CD14-positive monocyte (primary cell): ENCODE results near the gene GTF2H4. TPM values are rescaled to one million over a fixed set of nuclear protein-coding genes. Genes with fewer than 3 reads are reported as not detected.

Source experiments
- DNase-seq, 3 donors: peaks; one replicate each; pipeline ENCODE4 v3.0.0-alpha.2; 2011 to 2022
- H2AFZ ChIP-seq: 2 replicates; pipeline ENCODE4 v1.6.0; 2012; ENCODE audit warnings: mild to moderate bottlenecking, low read depth, low read length, inconsistent platforms; ENCODE audit not compliant: insufficient read depth, poor library complexity, severe bottlenecking
- H3K27ac ChIP-seq, 2 donors: 1 replicate in 1 of 2; 2 replicates in 1 of 2; pipeline ENCODE4 v1.5.1; 2012 to 2013; ENCODE audit warnings: low read length in 2 of 2, control low read depth in 1 of 2, inconsistent platforms in 1 of 2, low read depth in 1 of 2, mild to moderate bottlenecking in 1 of 2
- H3K27me3 ChIP-seq, 2 donors: one replicate each; pipeline versions ENCODE4 v1.6.0 to v1.6.1; 2011 to 2013; ENCODE audit warnings: low read length in 2 of 2; ENCODE audit not compliant: control insufficient read depth in 2 of 2, insufficient read depth in 2 of 2
- H3K36me3 ChIP-seq, 2 donors: replicated peaks in 1 of 2; 1 replicate in 1 of 2; 2 replicates in 1 of 2; pipeline versions ENCODE4 v1.5.1 to v1.6.1; 2012 to 2013; ENCODE audit warnings: low read length in 2 of 2, control low read depth in 1 of 2, inconsistent platforms in 1 of 2, mild to moderate bottlenecking in 1 of 2; ENCODE audit not compliant: insufficient read depth in 2 of 2, control insufficient read depth in 1 of 2
- H3K4me1 ChIP-seq, 2 donors: 1 replicate in 1 of 2; 2 replicates in 1 of 2; pipeline versions ENCODE4 v1.5.1 to v1.6.1; 2012 to 2013; ENCODE audit warnings: low read length in 2 of 2, control low read depth in 1 of 2, inconsistent platforms in 1 of 2, mild to moderate bottlenecking in 1 of 2, moderate library complexity in 1 of 2; ENCODE audit not compliant: insufficient read depth in 2 of 2, control insufficient read depth in 1 of 2
- H3K4me2 ChIP-seq: replicated peaks from 2 replicates; pipeline ENCODE3; 2012; ENCODE audit warnings: low read length, moderate library complexity, mild to moderate bottlenecking; ENCODE audit not compliant: poor library complexity, severe bottlenecking; ENCODE audit errors: extremely low read depth
- H3K4me3 ChIP-seq, 3 experiments: fragments of 200-600 bp in 1 of 3; sonication (generic) in 1 of 3; replicated peaks in 1 of 3; 1 replicate in 2 of 3; 2 replicates in 1 of 3; pipeline ENCODE4 v1.5.1; 2011 to 2013; ENCODE audit warnings: low read length in 3 of 3, mild to moderate bottlenecking in 3 of 3, control low read depth in 2 of 3, low read depth in 2 of 3, inconsistent platforms in 1 of 3, moderate library complexity in 1 of 3
- H3K79me2 ChIP-seq: 2 replicates; pipeline ENCODE4 v1.6.0; 2012; ENCODE audit warnings: mild to moderate bottlenecking, control low read depth, inconsistent platforms, low read length, moderate library complexity; ENCODE audit not compliant: insufficient read depth
- H3K9ac ChIP-seq: 2 replicates; pipeline ENCODE4 v1.6.0; 2017; ENCODE audit warnings: low read length, mild to moderate bottlenecking; ENCODE audit not compliant: insufficient read depth, poor library complexity, severe bottlenecking
- H3K9me3 ChIP-seq, 2 donors: replicated peaks in 1 of 2; 1 replicate in 1 of 2; 2 replicates in 1 of 2; pipeline versions ENCODE4 v1.5.1 to v1.6.1; 2012 to 2013; ENCODE audit warnings: low read length in 2 of 2, control low read depth in 1 of 2; ENCODE audit not compliant: control insufficient read depth in 1 of 2, insufficient read depth in 1 of 2
- H4K20me1 ChIP-seq: 2 replicates; pipeline ENCODE4 v1.6.0; 2012; ENCODE audit warnings: mild to moderate bottlenecking, low read length, control low read depth, moderate library complexity; ENCODE audit not compliant: insufficient read depth
- H3K27ac Mint-ChIP-seq, 7 donors: one replicate each; pipeline ENCODE4 v1.8.0; 2020; ENCODE audit warnings: mild to moderate bottlenecking in 7 of 7, mixed read lengths in 7 of 7, moderate library complexity in 6 of 7, inconsistent platforms in 2 of 7
- H3K27me3 Mint-ChIP-seq, 3 donors: one replicate each; pipeline ENCODE4 v1.8.0; 2021 to 2022; ENCODE audit warnings: low read depth in 3 of 3, mild to moderate bottlenecking in 3 of 3, mixed read lengths in 3 of 3, moderate library complexity in 3 of 3, inconsistent platforms in 1 of 3
- H3K36me3 Mint-ChIP-seq, 2 donors: one replicate each; pipeline ENCODE4 v1.8.0; 2020; ENCODE audit warnings: mixed read lengths in 2 of 2, inconsistent platforms in 1 of 2, mild to moderate bottlenecking in 1 of 2
- H3K4me1 Mint-ChIP-seq: one replicate; pipeline ENCODE4 v1.8.0; 2020; ENCODE audit warnings: mild to moderate bottlenecking, mixed read lengths
- H3K4me3 Mint-ChIP-seq, 2 donors: one replicate each; pipeline ENCODE4 v1.8.0; 2020; ENCODE audit warnings: mild to moderate bottlenecking in 2 of 2, mixed read lengths in 2 of 2, moderate library complexity in 1 of 2
- H3K9me3 Mint-ChIP-seq, 7 donors: one replicate each; pipeline ENCODE4 v1.8.0; 2020 to 2022; ENCODE audit warnings: mixed read lengths in 7 of 7, mild to moderate bottlenecking in 6 of 7, moderate library complexity in 6 of 7, inconsistent platforms in 2 of 7
- CTCF ChIP-seq: fragments of 200-600 bp; IDR thresholded peaks from one replicate; pipeline ENCODE4 v1.8.0; 2022; ENCODE audit warnings: antibody characterized with exemption, mild to moderate bottlenecking
- WGBS: methylation state at CpG from one replicate; pipeline ENCODE4 v1.1.5; 2013; ENCODE audit warnings: missing lambda C conversion rate; ENCODE audit not compliant: insufficient coverage; 5-methylcytosine and 5-hydroxymethylcytosine counted together
- intact Hi-C, 2 donors: fragments of 100-400 bp; cut with micrococcal nuclease; formaldehyde crosslinking; loops; one replicate each; pipeline versions ENCODE4 v1.15.0 to v1.15.1; 2023
- polyA plus RNA-seq, 3 donors: library from polyadenylated mRNA; depleted of rRNA in 1 of 3; unstranded in 2 of 3; stranded (reverse) in 1 of 3; fragments of 300-500 nt in 2 of 3; fragments of >200 nt in 1 of 3; fragmentation: Illumina TruSeq in 2 of 3; gene quantifications; 1 replicate in 2 of 3; 2 replicates in 1 of 3; pipeline ENCODE4 v1.2.3, GENCODE V29; 2012 to 2021

The GTF2H4 gene
- polyA plus RNA-seq, 3 donors = 3.6 to 14.5 (median 6.0) TPM

- peak overlapping the region; percentile 80 to 86 for H3K4me3 Mint-ChIP-seq
- peaks cover 9 to 11% of the 10 kb centered on the region in 2 donors for H3K4me1 ChIP-seq
These were observed 23.2 kb upstream of the GTF2H4 start for GRCh38 chr6:30884521-30885480.

More at GRCh38 chr6:30884521-30885480, 23.2 kb upstream of the GTF2H4 start:
- no peaks in the 10 kb centered on the region for H4K20me1 ChIP-seq
- H3K27me3 ChIP-seq = peaks cover 4 to 55% of the 10 kb centered on the region in 2 donors
- peak in 2 of 3 donors; percentile 10 to 25 for DNase-seq
- no peak for TF ChIP-seq CTCF
- no peaks in the 10 kb centered on the region for H3K79me2 ChIP-seq
- H3K36me3 ChIP-seq = no peaks in the 10 kb centered on the region
- peak overlapping the region; percentile 37 to 75 (median 42) for H3K4me3 ChIP-seq
- Mint-ChIP-seq H3K27ac (peak overlapping the region in 1 of 7 donors; percentile 37), H3K27me3 (peaks cover 34 to 61% (median 40%) of the 10 kb centered on the region in 3 donors), H3K9me3 (peaks cover 0 to 5% (median 0%) of the 10 kb centered on the region in 7 donors), H3K36me3 (peaks cover 0 to 5% of the 10 kb centered on the region in 2 donors), H3K4me1 (peaks cover 23% of the 10 kb centered on the region)
- H2AFZ ChIP-seq = peak overlapping the region; percentile 81
- intact Hi-C loops = loop anchor here in 1 of 2 donors (5.0 kb wide), 1 partner anchor 42 kb away; no protein-coding TSS in a partner anchor
- no peaks in the 10 kb centered on the region for H3K9me3 ChIP-seq
- peak overlapping the region; percentile 83 for H3K4me2 ChIP-seq
- 13% methylated on average over 41 of the region's 59 CpGs for WGBS
- no peak overlapping the region for H3K27ac ChIP-seq
- H3K9ac ChIP-seq = peak overlapping the region; percentile 59
